Peyer's patch (tissue), 4 donors: ENCODE results near the gene EXOC1L.

Experiments
- CTCF ChIP-seq, 6 experiments: fragments of 450-650 bp in 4 of 6; fragments of 200-600 bp in 2 of 6; sonication (generic) in 1 of 6; IDR thresholded peaks; one replicate each; pipeline ENCODE4 v1.5.1; 2017 to 2019; ENCODE audit warnings: antibody characterized with exemption in 6 of 6, mild to moderate bottlenecking in 3 of 6, moderate library complexity in 1 of 6
- POLR2A ChIP-seq, 2 donors: fragments of 450-650 bp; IDR thresholded peaks; one replicate each; pipeline ENCODE4 v1.5.1; 2017; ENCODE audit warnings: antibody characterized with exemption in 2 of 2, mild to moderate bottlenecking in 2 of 2, moderate library complexity in 2 of 2

GRCh38 chr4:55830716-55831115, 11.1 kb downstream of the EXOC1L start:
- TF ChIP-seq CTCF (IDR thresholded peaks at IDR 0.05) (no peak), POLR2A (IDR thresholded peaks at IDR 0.05) (no peak)
